Upper lobe of right lung (tissue), 1 donor: Measurements from ENCODE around the gene RPS21. TPM values are rescaled to one million over a fixed set of nuclear protein-coding genes. Genes with fewer than 3 reads are reported as not detected.

Experiments
- ATAC-seq: fragments of 200-7000 bp; cut with Tn5 transposase; one replicate; pipeline ENCODE4 v1.9.1; 2020; ENCODE audit warnings: mild to moderate bottlenecking, moderate library complexity
- DNase-seq: peaks from one replicate; pipeline ENCODE4 v3.0.0-alpha.2; 2020
- H3K27ac ChIP-seq: fragments of 200-600 bp; one replicate; pipeline ENCODE4 v1.8.0; 2022
- H3K27me3 ChIP-seq: fragments of 200-600 bp; one replicate; pipeline ENCODE4 v1.8.0; 2022; ENCODE audit warnings: mild to moderate bottlenecking
- H3K36me3 ChIP-seq: fragments of 200-600 bp; one replicate; pipeline ENCODE4 v1.8.0; 2022
- H3K4me1 ChIP-seq: fragments of 200-600 bp; one replicate; pipeline ENCODE4 v1.8.0; 2022
- H3K4me3 ChIP-seq: fragments of 200-600 bp; one replicate; pipeline ENCODE4 v1.8.0; 2022; ENCODE audit warnings: mild to moderate bottlenecking
- H3K9me3 ChIP-seq: fragments of 200-600 bp; one replicate; pipeline ENCODE4 v1.8.0; 2022
- CTCF ChIP-seq: fragments of 200-600 bp; IDR thresholded peaks from one replicate; pipeline ENCODE4 v1.8.0; 2022; ENCODE audit warnings: antibody characterized with exemption
- intact Hi-C: fragments of 100-400 bp; cut with DNase I; formaldehyde crosslinking; loops from one replicate; pipeline ENCODE4 v1.11.0; 2022
- total RNA-seq: library from RNA; stranded (reverse); fragmentation: NEBNext Ultra II Directional; extraction: Animal tissue kit (Norgen Biotek cat#: 25700); gene quantifications from one replicate; pipeline ENCODE4 v1.2.1, GENCODE V29; 2021
- donor health status: DM: no; HTN: yes; CAD: no; lungs with severe emphysema.

RPS21 gene
- total RNA-seq, 1 donor from 2014 or later, result 1,050 TPM

- no peaks in the 10 kb centered on the region for H3K9me3 ChIP-seq
- no peak overlapping the region for H3K4me3 ChIP-seq
- no peaks in the 10 kb centered on the region for H3K27me3 ChIP-seq
- intact Hi-C loops, result no loop called here
- no peak for TF ChIP-seq CTCF
- DNase-seq (no peak), ATAC-seq (no peak)
- peaks cover 29% of the 10 kb centered on the region for H3K36me3 ChIP-seq
- H3K27ac ChIP-seq, result no peak overlapping the region
- peaks cover 9% of the 10 kb centered on the region for H3K4me1 ChIP-seq
Observed at GRCh38 chr20:62390317-62391164, 3.6 kb downstream of the RPS21 start.

GRCh38 chr20:62391165-62392076 is 4.5 kb downstream of the RPS21 start:
- H3K4me3 ChIP-seq, result no peak overlapping the region
- ATAC-seq (no peak), DNase-seq (no peak)
- TF ChIP-seq CTCF, result no peak
- no peaks in the 10 kb centered on the region for H3K9me3 ChIP-seq
- peaks cover 29% of the 10 kb centered on the region for H3K36me3 ChIP-seq
- H3K4me1 ChIP-seq, result peaks cover 9% of the 10 kb centered on the region
- H3K27me3 ChIP-seq, result no peaks in the 10 kb centered on the region
- intact Hi-C loops, result no loop called here
- H3K27ac ChIP-seq, result no peak overlapping the region

GRCh38 chr20:62392077-62392418 is 5.1 kb downstream of the RPS21 start:
- Histone ChIP-seq H3K36me3 (peaks cover 29% of the 10 kb centered on the region), H3K27ac (no peak overlapping the region), H3K4me1 (peaks cover 9% of the 10 kb centered on the region), H3K9me3 (no peaks in the 10 kb centered on the region), H3K4me3 (no peak overlapping the region), H3K27me3 (no peaks in the 10 kb centered on the region)
- ATAC-seq (no peak), DNase-seq (no peak)
- intact Hi-C loops, result no loop called here
- TF ChIP-seq CTCF, result no peak

- H3K4me3 ChIP-seq, result no peak overlapping the region
- no peak for DNase-seq
- H3K9me3 ChIP-seq, result no peaks in the 10 kb centered on the region
- H3K27me3 ChIP-seq, result no peaks in the 10 kb centered on the region
- peaks cover 29% of the 10 kb centered on the region for H3K36me3 ChIP-seq
- intact Hi-C loops, result no loop called here
- TF ChIP-seq CTCF, result no peak
- no peak for ATAC-seq
- no peak overlapping the region for H3K27ac ChIP-seq
- peaks cover 6% of the 10 kb centered on the region for H3K4me1 ChIP-seq
Observed at GRCh38 chr20:62392621-62393334, 5.9 kb downstream of the RPS21 start.

GRCh38 chr20:62393335-62393665 is 6.4 kb downstream of the RPS21 start:
- no peak overlapping the region for H3K27ac ChIP-seq
- H3K36me3 ChIP-seq, result peaks cover 24% of the 10 kb centered on the region
- H3K27me3 ChIP-seq, result no peaks in the 10 kb centered on the region
- H3K4me1 ChIP-seq, result peaks cover under 1% of the 10 kb centered on the region
- ATAC-seq (no peak), DNase-seq (no peak)
- no peak overlapping the region for H3K4me3 ChIP-seq
- no peaks in the 10 kb centered on the region for H3K9me3 ChIP-seq
- intact Hi-C loops, result no loop called here
- TF ChIP-seq CTCF, result no peak
